HepG2 (cell line): ENCODE measurements around the gene PROC. TPM values are rescaled to one million over a fixed set of nuclear protein-coding genes. Genes with fewer than 3 reads are reported as not detected.

Experiments used
- ATM ChIP-seq: fragments of 450-650 bp; IDR thresholded peaks from 2 replicates; pipeline ENCODE4 v1.7.1; 2017; ENCODE audit warnings: mild to moderate bottlenecking, borderline replicate concordance
- CBX2 ChIP-seq, 2 experiments: fragments of 200-600 bp in 1 of 2; sonication (generic); formaldehyde crosslinking in 1 of 2; IDR thresholded peaks; 2 replicates each; pipeline versions ENCODE4 v1.7.0 to v1.8.1; 2018 to 2022; ENCODE audit warnings: low read depth in 2 of 2, low read length in 1 of 2, mild to moderate bottlenecking in 1 of 2, missing genetic modification reagents in 1 of 2
- EED ChIP-seq: sonication (generic); formaldehyde crosslinking; IDR thresholded peaks from 2 replicates; pipeline ENCODE4 v1.5.0; 2020; ENCODE audit warnings: mild to moderate bottlenecking, missing genetic modification reagents
- ELF1 ChIP-seq: sonication (generic); formaldehyde crosslinking; IDR thresholded peaks from 2 replicates; pipeline ENCODE4 v1.4.0; 2020; ENCODE audit warnings: missing genetic modification reagents
- IRF1 ChIP-seq: sonication (generic); formaldehyde crosslinking; IDR thresholded peaks from 2 replicates; pipeline ENCODE4 v1.4.0; 2020; ENCODE audit warnings: low read depth, mild to moderate bottlenecking, missing genetic modification reagents
- KLF11 ChIP-seq: IDR thresholded peaks from 2 replicates; pipeline ENCODE4 v1.6.1; 2016; ENCODE audit warnings: missing compliant biosample characterization
- MEIS1 ChIP-seq: sonication (generic); formaldehyde crosslinking; IDR thresholded peaks from 2 replicates; pipeline ENCODE4 v1.9.0; 2021; ENCODE audit warnings: mild to moderate bottlenecking, missing genetic modification reagents, moderate library complexity, borderline replicate concordance
- NR2F6 ChIP-seq, 2 experiments: IDR thresholded peaks; 2 replicates each; pipeline ENCODE4 v1.6.1; 2016; ENCODE audit warnings: antibody characterized with exemption in 1 of 2, mild to moderate bottlenecking in 1 of 2
- ONECUT2 ChIP-seq: sonication (generic); formaldehyde crosslinking; IDR thresholded peaks from 2 replicates; pipeline ENCODE4 v1.4.0; 2020; ENCODE audit warnings: missing genetic modification reagents
- PAF1 ChIP-seq: IDR thresholded peaks from 2 replicates; pipeline ENCODE4 v1.6.1; 2016; ENCODE audit warnings: missing genetic modification reagents, missing compliant biosample characterization
- POGK ChIP-seq: sonication (generic); formaldehyde crosslinking; conservative IDR thresholded peaks from 2 replicates; pipeline ENCODE4 v1.8.0; 2022; ENCODE audit warnings: mild to moderate bottlenecking, moderate library complexity, missing genetic modification reagents
- REXO4 ChIP-seq: sonication (generic); formaldehyde crosslinking; IDR thresholded peaks from 2 replicates; pipeline ENCODE4 v1.8.0; 2022; ENCODE audit warnings: missing genetic modification reagents, mild to moderate bottlenecking, borderline replicate concordance
- SMAD3 ChIP-seq: sonication (generic); formaldehyde crosslinking; IDR thresholded peaks from 2 replicates; pipeline ENCODE4 v1.4.0; 2020; ENCODE audit warnings: missing genetic modification reagents
- SNAI1 ChIP-seq: sonication (generic); formaldehyde crosslinking; IDR thresholded peaks from 2 replicates; pipeline ENCODE4 v1.5.0; 2020; ENCODE audit warnings: mild to moderate bottlenecking, missing genetic modification reagents, borderline replicate concordance
- TAF1 ChIP-seq: sonication (generic); formaldehyde crosslinking; IDR thresholded peaks from 2 replicates; pipeline ENCODE4 v1.4.0; 2020; ENCODE audit warnings: missing genetic modification reagents
- TSC22D2 ChIP-seq: sonication (generic); formaldehyde crosslinking; IDR thresholded peaks from 2 replicates; pipeline ENCODE4 v1.5.1; 2020; ENCODE audit warnings: missing genetic modification reagents, mild to moderate bottlenecking, borderline replicate concordance
- ZBTB3 ChIP-seq: sonication (generic); formaldehyde crosslinking; IDR thresholded peaks from 2 replicates; pipeline ENCODE4 v1.4.0; 2020; ENCODE audit warnings: low read depth, mild to moderate bottlenecking, moderate library complexity, missing genetic modification reagents, borderline replicate concordance
- ZEB1 ChIP-seq: IDR thresholded peaks from 2 replicates; pipeline ENCODE4 v1.6.1; 2012; ENCODE audit warnings: mild to moderate bottlenecking, low read depth, inconsistent platforms; ENCODE audit not compliant: insufficient replicate concordance
- ZFP1 ChIP-seq: IDR thresholded peaks from 2 replicates; pipeline ENCODE4 v1.6.1; 2016
- ZFP37 ChIP-seq: sonication (generic); formaldehyde crosslinking; IDR thresholded peaks from 2 replicates; pipeline ENCODE4 v1.4.0; 2020; ENCODE audit warnings: missing genetic modification reagents, borderline replicate concordance
- ZNF18 ChIP-seq: sonication (generic); formaldehyde crosslinking; IDR thresholded peaks from 2 replicates; pipeline ENCODE4 v1.8.0; 2022; ENCODE audit warnings: mild to moderate bottlenecking, missing genetic modification reagents; ENCODE audit not compliant: insufficient replicate concordance
- ZNF333 ChIP-seq: sonication (generic); formaldehyde crosslinking; IDR thresholded peaks from 2 replicates; pipeline ENCODE4 v1.4.0; 2020; ENCODE audit warnings: mild to moderate bottlenecking, missing genetic modification reagents, borderline replicate concordance
- ZNF33B ChIP-seq: sonication (generic); formaldehyde crosslinking; IDR thresholded peaks from 2 replicates; pipeline ENCODE4 v1.5.1; 2020; ENCODE audit warnings: mild to moderate bottlenecking, missing genetic modification reagents
- ZNF510 ChIP-seq: sonication (generic); formaldehyde crosslinking; IDR thresholded peaks from 2 replicates; pipeline ENCODE4 v1.4.0; 2020; ENCODE audit warnings: low read depth, mild to moderate bottlenecking, missing genetic modification reagents
- ZNF724P ChIP-seq: sonication (generic); formaldehyde crosslinking; IDR thresholded peaks from 2 replicates; pipeline ENCODE4 v1.8.0; 2022; ENCODE audit warnings: missing genetic modification reagents, borderline replicate concordance
- polyA plus RNA-seq, 8 experiments: library from polyadenylated mRNA; depleted of rRNA in 3 of 8; stranded (reverse) in 7 of 8; unstranded in 1 of 8; fragments of >200 nt; fragmentation: Illumina TruSeq in 4 of 8; extraction: Trizol in 4 of 8; gene quantifications; 2 replicates each; pipeline versions ENCODE4 v1.2.1 to v1.2.3, GENCODE V29; 2011 to 2016; ENCODE audit warnings: low read depth in 4 of 8, missing spikeins in 1 of 8, mixed read lengths in 1 of 8; ENCODE audit not compliant: insufficient read depth in 1 of 8
- total RNA-seq, 5 experiments: library from RNA; depleted of rRNA; stranded (reverse); fragments of >200 nt; fragmentation: Illumina TruSeq; extraction: Trizol; gene quantifications; 2 replicates each; pipeline ENCODE4 v1.2.3, GENCODE V29; 2016; ENCODE audit warnings: low read depth in 1 of 5

PROC gene
- total and polyA plus RNA-seq, 2 of the 13 experiments (the other 11 are each of a cell fraction or from before 2014, with no cell fraction given) = 134 to 185 TPM

GRCh38 chr2:127386764-127387654 is 31.2 kb upstream of the PROC start (continued):
- TF ChIP-seq SNAI1 (CRISPR knock-in tag) (0 out of 2 replicates have a peak, but pooled peaks have one; percentile 81), ZFP37 (CRISPR knock-in tag) (no peak), ZNF333 (no peak), ZFP1 (CRISPR knock-in tag) (0 out of 2 replicates have a peak, but pooled peaks have one; percentile 49), EED (no peak), MEIS1 (CRISPR knock-in tag) (no peak; the same call in 1 of the 2 replicates), KLF11 (CRISPR knock-in tag) (peak; percentile 66), ZNF510 (CRISPR knock-in tag) (no peak), ONECUT2 (CRISPR knock-in tag) (no peak), IRF1 (CRISPR knock-in tag) (no peak), ZNF724P (CRISPR knock-in tag) (peak; percentile 56; the same call in 1 of the 2 replicates), ZEB1 (no peak), CBX2 (IDR thresholded peaks at IDR 0.05; ENCODE audit: low read depth, low read length) (no peak), CBX2 (CRISPR knock-in tag; IDR thresholded peaks at IDR 0.05; ENCODE audit: low read depth) (no peak), TAF1 (no peak), ATM (no peak), SMAD3 (CRISPR knock-in tag) (peak; percentile 56; the same call in 1 of the 2 replicates), ELF1 (CRISPR knock-in tag) (peak; percentile 49; the same call in 1 of the 2 replicates), ZNF18 (CRISPR knock-in tag) (no peak), TSC22D2 (peak; percentile 83), ZBTB3 (CRISPR knock-in tag) (no peak; the same call in 1 of the 2 replicates), NR2F6 (IDR thresholded peaks at IDR 0.05) (0 out of 2 replicates have a peak, but pooled peaks have one; percentile 20), NR2F6 (CRISPR knock-in tag; IDR thresholded peaks at IDR 0.05) (peak; percentile 55; the same call in 1 of the 2 replicates), REXO4 (no peak), PAF1 (CRISPR knock-in tag) (peak; percentile 90; the same call in 1 of the 2 replicates), POGK (CRISPR knock-in tag) (peak; percentile 72; the same call in 1 of the 2 replicates), ZNF33B (CRISPR knock-in tag) (0 out of 2 replicates have a peak, but pooled peaks have one; percentile 46)
